GM23338 (cell line): ENCODE data around the gene SPAG16. TPM values are rescaled to one million over a fixed set of nuclear protein-coding genes. Genes with fewer than 3 reads are reported as not detected.

Experiments
- ATAC-seq: fragments of 200-7000 bp; cut with Tn5 transposase; 3 replicates; pipeline ENCODE4 v1.9.1; 2020
- DNase-seq: peaks from one replicate; pipeline ENCODE4 v3.0.0-alpha.2; 2015; ENCODE audit warnings: low spot score
- H2AFZ ChIP-seq: fragments of 200-600 bp; sonication (generic); 2 replicates; pipeline ENCODE4 v1.8.0; 2016; ENCODE audit warnings: antibody characterized with exemption, mild to moderate bottlenecking, moderate library complexity
- H3F3A ChIP-seq: fragments of 200-600 bp; sonication (generic); replicated peaks from 2 replicates; pipeline ENCODE4 v1.8.0; 2017; ENCODE audit warnings: antibody characterized with exemption, mixed run types, low read depth
- H3K27ac ChIP-seq: fragments of 200-600 bp; sonication (generic); 2 replicates; pipeline ENCODE4 v1.6.1; 2016; ENCODE audit warnings: low read depth
- H3K27me3 ChIP-seq: fragments of 200-600 bp; sonication (generic); 2 replicates; pipeline ENCODE4 v1.8.0; 2016; ENCODE audit warnings: mild to moderate bottlenecking, mixed run types, moderate library complexity; ENCODE audit not compliant: insufficient read depth
- H3K36me3 ChIP-seq: fragments of 200-600 bp; sonication (generic); 2 replicates; pipeline ENCODE4 v1.8.0; 2016; ENCODE audit warnings: mild to moderate bottlenecking; ENCODE audit not compliant: insufficient read depth
- H3K4me1 ChIP-seq: fragments of 200-600 bp; sonication (generic); 2 replicates; pipeline ENCODE4 v1.8.0; 2016; ENCODE audit warnings: mild to moderate bottlenecking, moderate library complexity; ENCODE audit not compliant: insufficient read depth
- H3K4me2 ChIP-seq: fragments of 200-600 bp; sonication (generic); 2 replicates; pipeline ENCODE4 v1.7.1; 2017; ENCODE audit warnings: mixed run types
- H3K4me3 ChIP-seq: fragments of 200-600 bp; sonication (generic); 2 replicates; pipeline ENCODE4 v1.6.1; 2016; ENCODE audit warnings: mixed run types
- H3K79me2 ChIP-seq: fragments of 200-600 bp; sonication (generic); replicated peaks from 2 replicates; pipeline ENCODE4 v1.8.0; 2017; ENCODE audit warnings: mild to moderate bottlenecking; ENCODE audit not compliant: insufficient read depth
- H3K9me2 ChIP-seq: fragments of 200-600 bp; sonication (generic); 2 replicates; pipeline ENCODE4 v1.8.0; 2017; ENCODE audit not compliant: insufficient read depth
- H4K20me1 ChIP-seq: fragments of 200-600 bp; sonication (generic); replicated peaks from 2 replicates; pipeline ENCODE4 v1.8.0; 2017; ENCODE audit warnings: mild to moderate bottlenecking; ENCODE audit not compliant: insufficient read depth
- H3K27ac Mint-ChIP-seq: 2 replicates; pipeline ENCODE4 v1.8.0; 2020; ENCODE audit warnings: inconsistent platforms, mild to moderate bottlenecking, moderate library complexity, mixed read lengths
- H3K27me3 Mint-ChIP-seq: 3 replicates; pipeline ENCODE4 v1.8.0; 2022; ENCODE audit warnings: low read depth, mild to moderate bottlenecking, moderate library complexity, mixed read lengths, inconsistent platforms; ENCODE audit not compliant: insufficient read depth, poor library complexity
- H3K36me3 Mint-ChIP-seq: 3 replicates; pipeline ENCODE4 v1.8.0; 2021; ENCODE audit warnings: low read depth, mild to moderate bottlenecking, inconsistent platforms, moderate library complexity, mixed read lengths
- H3K4me1 Mint-ChIP-seq: 3 replicates; pipeline ENCODE4 v1.8.0; 2020; ENCODE audit warnings: mild to moderate bottlenecking, inconsistent platforms, mixed read lengths
- H3K4me3 Mint-ChIP-seq: 3 replicates; pipeline ENCODE4 v1.8.0; 2021; ENCODE audit warnings: moderate library complexity, mild to moderate bottlenecking, inconsistent platforms, mixed read lengths
- H3K9me3 Mint-ChIP-seq: 3 replicates; pipeline ENCODE4 v1.8.0; 2020; ENCODE audit warnings: moderate library complexity, mild to moderate bottlenecking, inconsistent platforms, mixed read lengths
- CREB1 ChIP-seq: fragments of 250-450 bp; sonication (Bioruptor Pico); IDR thresholded peaks from 2 replicates; pipeline ENCODE4 v1.5.0; 2020; ENCODE audit warnings: low read depth, mild to moderate bottlenecking, moderate library complexity
- CTCF ChIP-seq, 2 experiments: fragments of 200-600 bp in 1 of 2; sonication (generic) in 1 of 2; conservative IDR thresholded peaks; 2 replicates each; pipeline versions ENCODE4 v1.5.1 to v1.6.1; 2016 to 2017; ENCODE audit warnings: antibody characterized with exemption in 2 of 2, low read depth in 2 of 2, mild to moderate bottlenecking in 2 of 2, moderate library complexity in 1 of 2
- ETS1 ChIP-seq: IDR thresholded peaks from 2 replicates; pipeline ENCODE4 v1.6.1; 2016; ENCODE audit warnings: antibody characterized with exemption
- EZH2 ChIP-seq: fragments of 200-600 bp; sonication (generic); IDR thresholded peaks from one replicate; pipeline ENCODE4 v1.8.0; 2017; ENCODE audit warnings: antibody characterized with exemption, mild to moderate bottlenecking, low read depth; ENCODE audit not compliant: unreplicated experiment
- EZH2phosphoT487 ChIP-seq: fragments of 200-600 bp; sonication (generic); IDR thresholded peaks from one replicate; pipeline ENCODE4 v1.8.1; 2018; ENCODE audit warnings: antibody characterized with exemption; ENCODE audit not compliant: unreplicated experiment
- JUNB ChIP-seq: IDR thresholded peaks from one replicate; pipeline ENCODE4 v1.6.1; 2016; ENCODE audit warnings: antibody characterized with exemption; ENCODE audit not compliant: unreplicated experiment
- NANOG ChIP-seq: IDR thresholded peaks from 2 replicates; pipeline ENCODE4 v1.6.1; 2016; ENCODE audit warnings: antibody characterized with exemption, borderline replicate concordance
- POLR2AphosphoS5 ChIP-seq: IDR thresholded peaks from 2 replicates; pipeline ENCODE4 v1.6.1; 2016; ENCODE audit warnings: antibody characterized with exemption, low read depth
- REST ChIP-seq: IDR thresholded peaks from one replicate; pipeline ENCODE4 v1.6.1; 2018; ENCODE audit warnings: antibody characterized with exemption; ENCODE audit not compliant: unreplicated experiment
- STAT1 ChIP-seq: IDR thresholded peaks from one replicate; pipeline ENCODE4 v1.6.1; 2016; ENCODE audit warnings: antibody characterized with exemption; ENCODE audit not compliant: unreplicated experiment
- ZNF114 ChIP-seq: fragments of 250-450 bp; sonication (Bioruptor Pico); IDR thresholded peaks from 2 replicates; pipeline ENCODE4 v1.5.0; 2020; ENCODE audit warnings: mild to moderate bottlenecking, moderate library complexity
- ZNF331 ChIP-seq: fragments of 250-450 bp; sonication (Bioruptor Pico); IDR thresholded peaks from 2 replicates; pipeline ENCODE4 v1.5.0; 2020; ENCODE audit warnings: low read depth, mild to moderate bottlenecking, moderate library complexity
- ZNF462 ChIP-seq: fragments of 250-450 bp; sonication (Bioruptor Pico); IDR thresholded peaks from 2 replicates; pipeline ENCODE4 v1.5.0; 2020; ENCODE audit warnings: mild to moderate bottlenecking, moderate library complexity
- polyA plus RNA-seq: library from polyadenylated mRNA; unstranded; fragments of >200 nt; fragmentation: Nextera tagmentation; extraction: Ambion mirVana; gene quantifications from 2 replicates; pipeline ENCODE4 v1.2.1, GENCODE V29; 2016
- total RNA-seq: library from RNA; depleted of rRNA; stranded (reverse); fragments of >200 nt; shearing (Covaris generic); gene quantifications from 2 replicates; pipeline ENCODE4 v1.2.3, GENCODE V29; 2014

The SPAG16 gene
- total and polyA plus RNA-seq, 2 experiments from 2014 or later, result 19.7 to 47.8 TPM

DNA sequence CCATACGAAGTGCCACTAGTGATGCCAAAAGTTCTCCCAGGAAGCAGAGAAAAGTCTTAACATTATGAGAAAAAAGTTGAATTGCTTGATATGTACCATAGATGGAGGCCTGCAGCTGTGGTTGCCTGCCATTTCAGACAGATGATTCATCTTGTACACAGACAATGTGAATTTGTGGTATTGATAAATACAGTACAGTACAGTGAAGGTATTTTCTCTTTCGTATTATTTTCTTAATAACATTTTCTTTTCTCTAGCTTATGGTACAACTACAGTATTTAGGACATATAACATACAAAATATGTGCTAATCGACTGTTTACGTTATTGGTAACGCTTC, 1093.0 kb downstream of the SPAG16 start:
- Histone ChIP-seq H3K4me2 (no peak overlapping the region), H3K36me3 (no peaks in the 10 kb centered on the region), H3K9me2 (no peaks in the 10 kb centered on the region; the same call in 1 of the 2 replicates), H3K4me3 (no peak overlapping the region), H3F3A (no peaks in the 10 kb centered on the region), H3K4me1 (0 out of 2 replicates have a peak, but pooled peaks cover 5% of the 10 kb centered on the region), H2AFZ (no peak overlapping the region), H3K27me3 (no peaks in the 10 kb centered on the region), H4K20me1 (no peaks in the 10 kb centered on the region), H3K79me2 (no peaks in the 10 kb centered on the region), H3K27ac (no peak overlapping the region)
- Mint-ChIP-seq H3K36me3 (no peaks in the 10 kb centered on the region), H3K4me1 (peaks cover 8% of the 10 kb centered on the region; the same call in 2 of the 3 replicates), H3K9me3 (no peaks in the 10 kb centered on the region), H3K4me3 (no peak overlapping the region), H3K27me3 (no peaks in the 10 kb centered on the region), H3K27ac (no peak overlapping the region)
- ATAC-seq (no peak), DNase-seq (no peak)
- TF ChIP-seq REST (no peak), ZNF462 (CRISPR knock-in tag) (no peak), ZNF114 (CRISPR knock-in tag) (no peak), ETS1 (no peak), NANOG (no peak), EZH2phosphoT487 (no peak), POLR2AphosphoS5 (no peak), JUNB (no peak), STAT1 (no peak), CTCF (conservative IDR thresholded peaks at IDR 0.05; ENCODE audit: low read depth in 2 of 2) (no peak), CREB1 (CRISPR knock-in tag) (no peak), EZH2 (no peak), ZNF331 (CRISPR knock-in tag) (no peak)
